Transverse colon (tissue), 4 donors: ENCODE data around the gene TMC6. TPM values are rescaled to one million over a fixed set of nuclear protein-coding genes. Genes with fewer than 3 reads are reported as not detected.

ENCODE experiments used
- DNase-seq: peaks from one replicate; pipeline ENCODE4 v3.0.0-alpha.2; 2019
- H3K27ac ChIP-seq, 4 donors: fragments of 200-600 bp; sonication (generic); 2 replicates each; pipeline ENCODE4 v1.5.1; 2016 to 2018; ENCODE audit warnings: inconsistent platforms in 4 of 4
- H3K27me3 ChIP-seq: fragments of 200-600 bp; sonication (generic); 2 replicates; pipeline ENCODE4 v1.5.1; 2017; ENCODE audit warnings: inconsistent platforms
- H3K36me3 ChIP-seq, 4 donors: fragments of 200-600 bp; sonication (generic); 2 replicates each; pipeline ENCODE4 v1.5.1; 2017 to 2019; ENCODE audit warnings: inconsistent platforms in 4 of 4
- H3K4me1 ChIP-seq, 4 donors: fragments of 200-600 bp; sonication (generic); 2 replicates each; pipeline ENCODE4 v1.5.1; 2017 to 2020; ENCODE audit warnings: inconsistent platforms in 4 of 4
- H3K4me3 ChIP-seq, 4 donors: fragments of 200-600 bp; sonication (generic); 1 replicate in 1 of 4; 2 replicates in 3 of 4; pipeline versions ENCODE4 v1.5.1 to v1.6.1; 2017 to 2019; ENCODE audit warnings: inconsistent platforms in 4 of 4
- H3K9me3 ChIP-seq, 2 donors: fragments of 200-600 bp; sonication (generic); 2 replicates each; pipeline ENCODE4 v1.5.1; 2017 to 2019; ENCODE audit warnings: inconsistent platforms in 2 of 2
- EP300 ChIP-seq: sonication (generic); formaldehyde crosslinking; IDR thresholded peaks from one replicate; pipeline ENCODE4 v1.6.1; 2017; ENCODE audit warnings: antibody characterized with exemption, low read depth
- POLR2A ChIP-seq: fragments of 450-650 bp; IDR thresholded peaks from one replicate; pipeline ENCODE4 v1.6.1; 2016; ENCODE audit warnings: antibody characterized with exemption, mild to moderate bottlenecking, moderate library complexity
- POLR2AphosphoS5 ChIP-seq, 3 donors: sonication (generic); formaldehyde crosslinking; IDR thresholded peaks; one replicate each; pipeline ENCODE4 v1.6.1; 2016; ENCODE audit warnings: antibody characterized with exemption in 3 of 3
- WGBS, 2 donors: methylation state at CpG; one replicate each; pipeline ENCODE4 v1.1.5; 2018; ENCODE audit warnings: low coverage in 1 of 2; 5-methylcytosine and 5-hydroxymethylcytosine counted together
- in situ Hi-C, 4 donors: fragments of 200-750 bp; cut with MboI; loops; one replicate each; pipeline versions ENCODE4 v1.15.0 to v1.15.1; 2017; ENCODE audit warnings: low sequenced_read_pairs in 3 of 4, low pct_ligation_motif_present in 1 of 4, low pct_unique_long_range_greater_than_20kb in 1 of 4
- intact Hi-C: fragments of 100-400 bp; cut with DNase I; formaldehyde crosslinking; loops from one replicate; pipeline ENCODE4 v1.15.1; 2023; ENCODE audit warnings: low total_unique reads
- total RNA-seq, 4 donors: library from RNA; depleted of rRNA; stranded (reverse); fragments of >200 nt; gene quantifications; one replicate each; pipeline ENCODE4 v1.1.0, GENCODE V29; 2016
- TF ChIP-seq, protein P1 (sequence below), 5 experiments: fragments of 200-600 bp in 3 of 5; fragments of 450-650 bp in 2 of 5; sonication (generic) in 3 of 5; IDR thresholded peaks; 1 replicate in 2 of 5; 2 replicates in 3 of 5; pipeline ENCODE4 v1.5.1; 2016 to 2017; ENCODE audit warnings: antibody characterized with exemption in 5 of 5, inconsistent platforms in 3 of 5, mild to moderate bottlenecking in 2 of 5, moderate library complexity in 1 of 5

Gene TMC6
- total RNA-seq, 4 donors from 2014 or later, result 39.7 to 181 (median 68.0) TPM

DNA sequence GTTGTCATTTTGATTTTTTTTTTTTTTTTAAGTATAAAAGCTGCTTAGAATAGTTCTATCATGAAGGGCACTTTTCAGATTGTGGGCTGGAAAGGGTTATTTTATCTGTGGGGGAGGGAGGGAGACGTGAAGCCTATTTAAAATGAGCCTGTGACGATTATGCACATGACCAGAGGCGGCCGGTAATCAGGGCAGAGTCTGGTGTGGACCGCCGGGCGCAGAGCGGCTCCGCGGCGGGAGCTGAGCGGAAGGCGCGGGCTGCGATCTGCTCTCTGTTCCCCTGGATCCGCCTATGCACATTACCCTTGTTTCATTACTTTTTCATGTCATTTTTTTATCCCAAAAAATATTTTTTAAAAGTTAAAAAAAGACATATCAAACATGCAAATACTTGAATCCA is 23.5 kb downstream of the TMC6 start:
- in situ Hi-C loops, result loop anchor here in 1 of 4 donors (10.0 kb wide), 1 partner anchor 140 kb away; no protein-coding TSS in a partner anchor
- no peak for TF ChIP-seq POLR2A
- no peak for TF ChIP-seq EP300
- TF ChIP-seq, protein P1, sequence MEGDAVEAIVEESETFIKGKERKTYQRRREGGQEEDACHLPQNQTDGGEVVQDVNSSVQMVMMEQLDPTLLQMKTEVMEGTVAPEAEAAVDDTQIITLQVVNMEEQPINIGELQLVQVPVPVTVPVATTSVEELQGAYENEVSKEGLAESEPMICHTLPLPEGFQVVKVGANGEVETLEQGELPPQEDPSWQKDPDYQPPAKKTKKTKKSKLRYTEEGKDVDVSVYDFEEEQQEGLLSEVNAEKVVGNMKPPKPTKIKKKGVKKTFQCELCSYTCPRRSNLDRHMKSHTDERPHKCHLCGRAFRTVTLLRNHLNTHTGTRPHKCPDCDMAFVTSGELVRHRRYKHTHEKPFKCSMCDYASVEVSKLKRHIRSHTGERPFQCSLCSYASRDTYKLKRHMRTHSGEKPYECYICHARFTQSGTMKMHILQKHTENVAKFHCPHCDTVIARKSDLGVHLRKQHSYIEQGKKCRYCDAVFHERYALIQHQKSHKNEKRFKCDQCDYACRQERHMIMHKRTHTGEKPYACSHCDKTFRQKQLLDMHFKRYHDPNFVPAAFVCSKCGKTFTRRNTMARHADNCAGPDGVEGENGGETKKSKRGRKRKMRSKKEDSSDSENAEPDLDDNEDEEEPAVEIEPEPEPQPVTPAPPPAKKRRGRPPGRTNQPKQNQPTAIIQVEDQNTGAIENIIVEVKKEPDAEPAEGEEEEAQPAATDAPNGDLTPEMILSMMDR (IDR thresholded peaks at IDR 0.05), result no peak
- no peak for TF ChIP-seq POLR2AphosphoS5 (IDR thresholded peaks at IDR 0.05)
- H3K36me3 ChIP-seq, result peaks cover 0 to 11% (median 0%) of the 10 kb centered on the region in 4 donors

DNA sequence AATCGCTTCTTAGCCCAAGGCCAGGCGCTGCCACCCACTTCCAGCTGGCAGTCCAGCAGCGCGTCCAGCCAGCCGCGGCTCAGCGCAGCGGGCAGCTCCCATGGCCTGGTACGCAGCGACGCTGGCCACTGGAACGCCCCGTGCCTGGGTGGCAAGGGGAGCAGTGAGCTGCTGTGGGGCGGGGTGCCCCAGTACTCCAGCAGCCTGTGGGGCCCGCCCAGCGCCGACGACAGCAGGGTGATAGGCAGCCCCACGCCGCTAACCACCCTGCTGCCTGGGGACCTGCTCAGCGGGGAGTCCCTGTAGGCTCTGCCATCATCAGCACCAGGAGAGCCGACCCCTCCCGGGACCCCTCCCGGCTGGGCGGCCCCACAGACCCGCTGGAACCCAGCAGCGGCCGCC is 24.0 kb downstream of the TMC6 start:
- Histone ChIP-seq H3K27me3 (no peaks in the 10 kb centered on the region), H3K27ac (no peak overlapping the region), H3K36me3 (peaks cover 0 to 14% (median 0%) of the 10 kb centered on the region in 4 donors), H3K4me1 (no peaks in the 10 kb centered on the region), H3K4me3 (no peak overlapping the region), H3K9me3 (no peaks in the 10 kb centered on the region)
- 96% methylated on average over 16 of the region's 28 CpGs; no CpG with 5 or more reads in 1 of the 2 donors for WGBS, 2 donors
- in situ Hi-C loops, result loop anchor here in 1 of 4 donors (10.0 kb wide), 1 partner anchor 140 kb away; no protein-coding TSS in a partner anchor
- intact Hi-C loops, result no loop called here
- no peak for TF ChIP-seq POLR2A
- TF ChIP-seq EP300, result no peak
- TF ChIP-seq, protein P1 (IDR thresholded peaks at IDR 0.05), result no peak
- TF ChIP-seq POLR2AphosphoS5 (IDR thresholded peaks at IDR 0.05), result no peak
- DNase-seq, result no peak

More for the DNA sequence above, 23.5 kb downstream of the TMC6 start:
- DNase-seq, result peak; percentile 3
- intact Hi-C loops, result no loop called here
- Histone ChIP-seq H3K4me1 (no peaks in the 10 kb centered on the region), H3K27ac (no peak overlapping the region), H3K27me3 (no peaks in the 10 kb centered on the region), H3K9me3 (no peaks in the 10 kb centered on the region), H3K4me3 (no peak overlapping the region)
- WGBS, 2 donors, result 86 to 89% methylated on average over 11 to 16 of the region's 16 CpGs

DNA sequence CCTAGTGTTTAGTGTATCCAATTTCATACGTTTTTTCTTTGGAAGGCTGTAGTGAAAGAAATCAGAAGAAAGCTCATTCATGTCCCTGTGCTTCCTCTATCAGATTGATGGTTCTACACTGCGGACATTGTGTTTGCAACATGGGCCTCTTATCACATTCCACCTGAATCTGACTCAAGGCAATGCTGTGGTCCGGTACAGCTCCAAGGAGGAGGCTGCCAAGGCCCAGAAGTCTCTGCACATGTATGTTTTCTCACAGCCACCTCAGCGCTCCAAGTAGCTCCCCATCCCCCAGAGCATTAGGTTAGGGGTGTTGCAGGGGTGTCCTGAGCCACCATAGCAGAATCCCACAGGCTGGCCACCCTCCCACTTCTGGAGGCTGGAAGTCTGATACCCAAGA is 25.2 kb downstream of the TMC6 start:
- H3K27ac ChIP-seq, result no peak overlapping the region
- no peaks in the 10 kb centered on the region for H3K9me3 ChIP-seq
- in situ Hi-C loops, result loop anchor here in 1 of 4 donors (10.0 kb wide), 1 partner anchor 141 kb away; no protein-coding TSS in a partner anchor
- no peak for DNase-seq
- 75 to 85% methylated on average over 3 to 4 of the region's 4 CpGs for WGBS, 2 donors
- H3K4me1 ChIP-seq, result no peaks in the 10 kb centered on the region
- intact Hi-C loops, result no loop called here
- TF ChIP-seq POLR2A, result no peak
- no peak for TF ChIP-seq EP300
- TF ChIP-seq, protein P1 (IDR thresholded peaks at IDR 0.05), result no peak
- TF ChIP-seq POLR2AphosphoS5 (IDR thresholded peaks at IDR 0.05), result no peak
- H3K4me3 ChIP-seq, result no peak overlapping the region
- no peaks in the 10 kb centered on the region for H3K27me3 ChIP-seq
- peaks cover 0 to 22% (median 5%) of the 10 kb centered on the region in 4 donors for H3K36me3 ChIP-seq

DNA sequence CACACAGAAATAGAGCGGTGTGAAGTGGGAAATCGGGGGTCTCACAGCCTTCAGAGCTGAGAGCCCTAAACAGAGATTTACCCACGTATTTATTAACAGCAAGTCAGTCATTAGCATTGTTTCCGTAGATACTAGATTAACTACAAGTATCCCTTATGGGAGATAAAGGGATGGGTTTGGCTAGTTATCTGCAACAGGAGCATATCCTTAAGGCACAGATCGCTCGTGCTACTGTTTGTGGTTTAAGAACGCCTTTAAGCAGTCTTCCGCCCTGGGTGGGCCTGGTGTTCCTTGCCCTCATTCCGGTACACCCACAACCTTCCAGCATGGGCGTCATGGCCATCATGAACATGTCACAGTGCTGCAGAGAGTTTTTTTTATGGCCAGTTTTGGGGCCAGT is 27.0 kb downstream of the TMC6 start:
- no peaks in the 10 kb centered on the region for H3K9me3 ChIP-seq
- H3K27me3 ChIP-seq, result no peaks in the 10 kb centered on the region
- H3K36me3 ChIP-seq, result peaks cover 0 to 38% (median 10%) of the 10 kb centered on the region in 4 donors
- H3K27ac ChIP-seq, result no peak overlapping the region
- TF ChIP-seq EP300 (no peak), POLR2AphosphoS5 (IDR thresholded peaks at IDR 0.05) (no peak), POLR2A (no peak)
- TF ChIP-seq, protein P1 (IDR thresholded peaks at IDR 0.05), result no peak
- intact Hi-C loops (no loop called here), in situ Hi-C loops (loop anchor here in 1 of 4 donors (10.0 kb wide), 1 partner anchor 143 kb away; no protein-coding TSS in a partner anchor)
- 98 to 100% methylated on average over 4 to 10 of the region's 10 CpGs for WGBS, 2 donors
- H3K4me3 ChIP-seq, result no peak overlapping the region
- DNase-seq, result no peak
- H3K4me1 ChIP-seq, result no peaks in the 10 kb centered on the region
